Thyroid gland (tissue), 4 donors: ENCODE data around the gene BAG3. TPM values are rescaled to one million over a fixed set of nuclear protein-coding genes. Genes with fewer than 3 reads are reported as not detected.
"Not testable (repeated sequence)": the region's sequence is repeated elsewhere in the genome, so short reads cannot be mapped to it uniquely, and the experiment has no call there.

Experiments used
- DNase-seq, 2 donors: peaks; one replicate each; pipeline ENCODE4 v3.0.0-alpha.2; 2019
- H3K27ac ChIP-seq, 3 donors: fragments of 200-600 bp; sonication (generic); 1 replicate in 2 of 3; 2 replicates in 1 of 3; pipeline ENCODE4 v1.5.1; 2016 to 2019; ENCODE audit warnings: mild to moderate bottlenecking in 1 of 3, moderate library complexity in 1 of 3
- H3K27me3 ChIP-seq: fragments of 200-600 bp; sonication (generic); one replicate; pipeline ENCODE4 v1.5.1; 2019
- H3K36me3 ChIP-seq, 2 donors: fragments of 200-600 bp; sonication (generic); one replicate each; pipeline ENCODE4 v1.5.1; 2016 to 2019
- H3K4me1 ChIP-seq, 2 donors: fragments of 200-600 bp; sonication (generic); one replicate each; pipeline ENCODE4 v1.5.1; 2017 to 2019
- H3K4me3 ChIP-seq, 3 donors: fragments of 200-600 bp; sonication (generic); replicated peaks in 1 of 3; 1 replicate in 2 of 3; 2 replicates in 1 of 3; pipeline ENCODE4 v1.5.1; 2016; ENCODE audit warnings: mild to moderate bottlenecking in 1 of 3
- H3K9me3 ChIP-seq: fragments of 200-600 bp; sonication (generic); one replicate; pipeline ENCODE4 v1.5.1; 2017
- POLR2A ChIP-seq, 2 donors: fragments of 450-650 bp; IDR thresholded peaks; one replicate each; pipeline ENCODE4 v1.6.1; 2017; ENCODE audit warnings: antibody characterized with exemption in 2 of 2, mild to moderate bottlenecking in 2 of 2, moderate library complexity in 1 of 2
- WGBS, 2 donors: methylation state at CpG; one replicate each; pipeline ENCODE4 v1.1.5; 2017; 5-methylcytosine and 5-hydroxymethylcytosine counted together
- intact Hi-C: fragments of 100-400 bp; cut with DNase I; formaldehyde crosslinking; loops from one replicate; pipeline ENCODE4 v1.15.1; 2023
- total RNA-seq, 4 donors: library from RNA; depleted of rRNA; stranded (reverse); fragments of >200 nt; gene quantifications; one replicate each; pipeline ENCODE4 v1.2.3, GENCODE V29; 2016
- TF ChIP-seq, protein P1 (sequence below), 6 experiments: fragments of 200-600 bp in 3 of 6; fragments of 450-650 bp in 3 of 6; sonication (generic) in 3 of 6; IDR thresholded peaks; one replicate each; pipeline ENCODE4 v1.5.1; 2016 to 2019; ENCODE audit warnings: antibody characterized with exemption in 6 of 6, mild to moderate bottlenecking in 2 of 6, inconsistent platforms in 1 of 6, moderate library complexity in 1 of 6

BAG3 gene
- total RNA-seq, 4 donors from 2014 or later: 26.6 to 46.6 (median 38.0) TPM

DNA sequence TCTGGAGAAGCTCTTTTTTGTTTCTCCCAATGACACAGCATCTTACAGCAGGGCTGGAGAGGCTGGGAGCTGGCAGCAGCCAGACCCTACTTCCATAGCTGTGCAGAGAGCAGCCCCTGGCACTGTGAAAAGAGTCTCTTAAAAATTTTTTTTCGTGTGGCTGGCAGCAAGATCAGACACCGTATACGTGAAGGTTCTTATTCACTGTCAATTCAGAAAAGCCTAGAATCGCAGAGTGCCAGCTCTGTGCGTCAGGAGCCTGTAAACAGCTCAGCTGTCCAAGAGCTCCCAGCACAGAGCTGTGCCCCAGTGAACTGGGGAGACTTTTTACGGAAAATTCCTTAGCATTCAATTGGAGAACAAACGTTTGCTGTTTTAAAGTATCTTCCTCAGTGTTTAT is 6.5 kb downstream of the BAG3 start:
- Histone ChIP-seq H3K4me1 (peaks cover 89 to 97% of the 10 kb centered on the region in 2 donors), H3K36me3 (no peaks in the 10 kb centered on the region), H3K9me3 (no peaks in the 10 kb centered on the region), H3K27me3 (no peaks in the 10 kb centered on the region), H3K4me3 (no peak overlapping the region), H3K27ac (peak overlapping the region; percentile 80 to 100 (median 99))
- peak; percentile 62 to 67 for DNase-seq
- TF ChIP-seq, protein P1, sequence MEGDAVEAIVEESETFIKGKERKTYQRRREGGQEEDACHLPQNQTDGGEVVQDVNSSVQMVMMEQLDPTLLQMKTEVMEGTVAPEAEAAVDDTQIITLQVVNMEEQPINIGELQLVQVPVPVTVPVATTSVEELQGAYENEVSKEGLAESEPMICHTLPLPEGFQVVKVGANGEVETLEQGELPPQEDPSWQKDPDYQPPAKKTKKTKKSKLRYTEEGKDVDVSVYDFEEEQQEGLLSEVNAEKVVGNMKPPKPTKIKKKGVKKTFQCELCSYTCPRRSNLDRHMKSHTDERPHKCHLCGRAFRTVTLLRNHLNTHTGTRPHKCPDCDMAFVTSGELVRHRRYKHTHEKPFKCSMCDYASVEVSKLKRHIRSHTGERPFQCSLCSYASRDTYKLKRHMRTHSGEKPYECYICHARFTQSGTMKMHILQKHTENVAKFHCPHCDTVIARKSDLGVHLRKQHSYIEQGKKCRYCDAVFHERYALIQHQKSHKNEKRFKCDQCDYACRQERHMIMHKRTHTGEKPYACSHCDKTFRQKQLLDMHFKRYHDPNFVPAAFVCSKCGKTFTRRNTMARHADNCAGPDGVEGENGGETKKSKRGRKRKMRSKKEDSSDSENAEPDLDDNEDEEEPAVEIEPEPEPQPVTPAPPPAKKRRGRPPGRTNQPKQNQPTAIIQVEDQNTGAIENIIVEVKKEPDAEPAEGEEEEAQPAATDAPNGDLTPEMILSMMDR (IDR thresholded peaks at IDR 0.05): no peak
- no peak for TF ChIP-seq POLR2A (IDR thresholded peaks at IDR 0.05)
- WGBS, 2 donors: 19 to 27% methylated on average over 7 of the region's 7 CpGs
- intact Hi-C loops: no loop called here

DNA sequence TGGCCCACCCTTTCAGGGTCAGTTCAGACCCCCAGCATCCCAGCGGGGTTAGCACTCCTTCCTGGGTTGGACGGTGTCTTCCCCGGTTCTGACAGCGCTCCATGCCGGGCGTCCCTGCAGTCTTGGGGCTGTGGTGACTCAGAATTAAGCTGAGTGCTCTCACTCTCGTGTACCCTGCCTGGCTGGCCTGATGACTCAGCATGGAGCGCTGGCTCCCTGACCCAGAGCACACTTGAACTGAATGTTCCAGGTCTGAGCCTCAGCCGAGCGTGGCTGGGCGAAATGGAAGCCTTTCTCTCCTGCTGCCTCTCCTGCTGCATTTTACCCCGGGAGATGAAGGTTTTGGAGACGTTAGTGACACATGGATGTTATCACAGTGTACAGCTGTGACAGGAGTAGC is 7.1 kb downstream of the BAG3 start:
- Histone ChIP-seq H3K4me3 (no peak overlapping the region), H3K27me3 (no peaks in the 10 kb centered on the region), H3K27ac (peak overlapping the region; percentile 94 to 100 (median 99)), H3K36me3 (no peaks in the 10 kb centered on the region), H3K9me3 (no peaks in the 10 kb centered on the region), H3K4me1 (peaks cover 89 to 99% of the 10 kb centered on the region in 2 donors)
- DNase-seq: peak; percentile 94 to 95
- TF ChIP-seq, protein P1 (IDR thresholded peaks at IDR 0.05): no peak
- peak in 1 of 2 donors; percentile 72 for TF ChIP-seq POLR2A (IDR thresholded peaks at IDR 0.05)
- 6 to 25% methylated on average over 11 to 12 of the region's 13 CpGs for WGBS, 2 donors
- intact Hi-C loops: no loop called here

DNA sequence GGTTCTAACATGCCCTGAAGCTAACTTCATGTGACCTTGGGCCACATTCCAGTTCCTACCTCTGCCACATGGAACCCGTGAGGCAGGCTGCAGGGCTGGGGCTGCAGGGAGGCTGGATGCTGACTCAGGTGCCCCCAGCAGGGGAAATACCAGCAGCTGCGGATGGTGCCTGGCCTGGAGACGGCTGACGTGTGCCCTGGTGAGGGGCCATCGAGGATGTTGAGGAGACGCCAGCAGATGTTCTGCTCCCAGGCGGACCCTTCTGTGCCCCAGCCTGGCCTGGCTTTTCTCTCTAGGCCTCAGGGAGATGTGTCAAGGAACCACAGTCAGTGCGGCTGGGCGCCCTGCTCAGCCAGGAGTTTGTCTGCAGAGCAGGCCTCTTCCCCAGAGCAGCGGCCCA is 8.8 kb downstream of the BAG3 start:
- H3K27ac ChIP-seq: peak overlapping the region; percentile 94 to 100 (median 99)
- intact Hi-C loops: no loop called here
- H3K9me3 ChIP-seq: no peaks in the 10 kb centered on the region
- no peak for DNase-seq
- no peak overlapping the region for H3K4me3 ChIP-seq
- TF ChIP-seq POLR2A (IDR thresholded peaks at IDR 0.05): no peak
- TF ChIP-seq, protein P1 (IDR thresholded peaks at IDR 0.05): no peak
- 89 to 96% methylated on average over 10 of the region's 10 CpGs for WGBS, 2 donors
- no peaks in the 10 kb centered on the region for H3K36me3 ChIP-seq
- no peaks in the 10 kb centered on the region for H3K27me3 ChIP-seq
- peaks cover 87 to 97% of the 10 kb centered on the region in 2 donors for H3K4me1 ChIP-seq

DNA sequence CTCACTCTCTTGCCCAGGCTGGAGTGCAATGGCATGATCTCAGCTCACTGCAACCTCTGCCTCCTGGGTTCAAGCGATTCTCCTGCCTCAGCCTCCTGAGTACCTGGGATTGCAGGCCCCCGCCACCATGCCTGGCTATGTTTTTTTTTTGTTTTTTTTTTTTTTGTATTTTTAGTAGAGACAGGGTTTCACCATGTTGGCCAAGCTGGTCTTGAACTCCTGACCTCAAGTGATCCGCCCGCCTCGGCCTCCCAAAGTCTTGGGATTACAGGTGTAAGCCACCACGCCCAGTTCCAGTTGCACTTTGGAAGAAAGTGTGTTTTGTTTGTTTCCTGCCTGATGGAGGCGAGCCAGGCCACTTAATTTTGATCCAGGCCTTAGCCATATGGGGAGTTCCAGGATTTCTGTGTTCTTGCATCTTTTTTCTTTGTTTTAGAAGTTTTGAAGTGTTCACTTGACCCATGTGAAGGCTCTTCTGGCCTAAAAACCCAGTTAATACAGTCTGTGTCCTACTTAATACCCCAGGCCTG is 11.0 kb downstream of the BAG3 start:
- peak; percentile 87 for DNase-seq
- Histone ChIP-seq H3K27ac (peak overlapping the region in 2 of 3 donors; percentile 13 to 59), H3K4me1 (peaks cover 71 to 90% of the 10 kb centered on the region in 2 donors)
- H3K36me3 ChIP-seq, H3K9me3 ChIP-seq, H3K4me3 ChIP-seq, intact Hi-C loops, H3K27me3 ChIP-seq: not testable (repeated sequence)
- 80 to 86% methylated on average over 7 of the region's 7 CpGs for WGBS, 2 donors

DNA sequence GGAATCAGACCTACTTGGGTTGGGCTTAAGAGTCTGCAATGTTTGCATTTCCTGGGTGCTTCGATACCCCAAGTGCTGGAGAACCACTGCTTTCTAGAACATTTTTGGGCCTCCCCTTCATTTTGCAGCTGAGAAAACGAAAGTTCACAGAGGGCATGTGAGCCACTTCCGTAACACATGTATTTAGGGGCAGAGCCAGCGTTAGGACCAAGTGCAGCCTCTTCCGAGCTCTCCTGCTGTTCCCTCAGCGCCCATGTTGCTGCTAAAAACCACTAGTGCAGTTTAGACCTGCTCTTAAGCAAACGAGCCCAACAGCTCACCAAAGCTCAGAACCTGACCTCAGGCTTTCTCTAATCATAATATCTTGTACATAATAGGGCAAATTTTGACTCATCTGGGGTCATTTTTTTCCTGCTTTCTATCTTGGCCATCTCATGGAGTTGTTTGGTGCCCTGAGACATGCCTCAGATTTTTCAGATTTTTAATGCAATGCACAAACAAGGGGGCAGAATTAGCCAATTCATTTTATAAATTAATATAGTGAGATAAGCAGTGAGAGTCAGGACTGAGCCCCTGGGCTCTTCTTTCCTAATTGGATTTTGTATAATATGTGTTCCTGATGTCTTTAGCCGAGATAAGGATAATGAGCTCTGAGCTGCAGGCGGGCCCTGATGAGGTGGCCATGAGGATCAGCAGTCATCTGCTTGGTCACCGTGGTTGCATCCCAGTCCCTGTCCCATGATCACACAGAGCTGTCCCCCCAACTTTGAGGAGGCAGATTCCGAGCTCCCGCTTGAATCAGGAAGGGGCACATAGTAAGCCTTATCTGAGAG is 12.9 kb downstream of the BAG3 start:
- WGBS, 2 donors: 77 to 80% methylated on average over 12 of the region's 12 CpGs
- TF ChIP-seq POLR2A (IDR thresholded peaks at IDR 0.05): no peak
- TF ChIP-seq, protein P1 (IDR thresholded peaks at IDR 0.05): no peak
- no peak for DNase-seq
- intact Hi-C loops: no loop called here
- no peaks in the 10 kb centered on the region for H3K36me3 ChIP-seq
- H3K4me3 ChIP-seq: no peak overlapping the region
- H3K9me3 ChIP-seq: no peaks in the 10 kb centered on the region
- H3K27me3 ChIP-seq: no peaks in the 10 kb centered on the region
- peak overlapping the region in 1 of 3 donors; percentile 65 for H3K27ac ChIP-seq
- peaks cover 72 to 90% of the 10 kb centered on the region in 2 donors for H3K4me1 ChIP-seq
